ENCODE results near the gene SRRM4. TPM values are rescaled to one million over a fixed set of nuclear protein-coding genes. Genes with fewer than 3 reads are reported as not detected.

Gene SRRM4
- total and polyA plus RNA-seq, 4 donors, result not detected

- DNase-seq (ENCODE audit: low spot score), result no peak
- 79% methylated on average over 9 of the region's 9 CpGs for WGBS
- no peak for TF ChIP-seq NR2F2 (IDR thresholded peaks at IDR 0.05)
- TF ChIP-seq TAF1 (conservative IDR thresholded peaks at IDR 0.05), result no peak
- TF ChIP-seq ATF3 (IDR thresholded peaks at IDR 0.05), result no peak
- no peak for TF ChIP-seq ZBTB33 (IDR thresholded peaks at IDR 0.05)
- no peak for TF ChIP-seq HNF4G (IDR thresholded peaks at IDR 0.05)
- TF ChIP-seq RXRA (IDR thresholded peaks at IDR 0.05), result no peak
- TF ChIP-seq GABPA (IDR thresholded peaks at IDR 0.05 in 1 of 2, conservative IDR thresholded peaks at IDR 0.05 in 1 of 2), result no peak
- TF ChIP-seq, protein P1, sequence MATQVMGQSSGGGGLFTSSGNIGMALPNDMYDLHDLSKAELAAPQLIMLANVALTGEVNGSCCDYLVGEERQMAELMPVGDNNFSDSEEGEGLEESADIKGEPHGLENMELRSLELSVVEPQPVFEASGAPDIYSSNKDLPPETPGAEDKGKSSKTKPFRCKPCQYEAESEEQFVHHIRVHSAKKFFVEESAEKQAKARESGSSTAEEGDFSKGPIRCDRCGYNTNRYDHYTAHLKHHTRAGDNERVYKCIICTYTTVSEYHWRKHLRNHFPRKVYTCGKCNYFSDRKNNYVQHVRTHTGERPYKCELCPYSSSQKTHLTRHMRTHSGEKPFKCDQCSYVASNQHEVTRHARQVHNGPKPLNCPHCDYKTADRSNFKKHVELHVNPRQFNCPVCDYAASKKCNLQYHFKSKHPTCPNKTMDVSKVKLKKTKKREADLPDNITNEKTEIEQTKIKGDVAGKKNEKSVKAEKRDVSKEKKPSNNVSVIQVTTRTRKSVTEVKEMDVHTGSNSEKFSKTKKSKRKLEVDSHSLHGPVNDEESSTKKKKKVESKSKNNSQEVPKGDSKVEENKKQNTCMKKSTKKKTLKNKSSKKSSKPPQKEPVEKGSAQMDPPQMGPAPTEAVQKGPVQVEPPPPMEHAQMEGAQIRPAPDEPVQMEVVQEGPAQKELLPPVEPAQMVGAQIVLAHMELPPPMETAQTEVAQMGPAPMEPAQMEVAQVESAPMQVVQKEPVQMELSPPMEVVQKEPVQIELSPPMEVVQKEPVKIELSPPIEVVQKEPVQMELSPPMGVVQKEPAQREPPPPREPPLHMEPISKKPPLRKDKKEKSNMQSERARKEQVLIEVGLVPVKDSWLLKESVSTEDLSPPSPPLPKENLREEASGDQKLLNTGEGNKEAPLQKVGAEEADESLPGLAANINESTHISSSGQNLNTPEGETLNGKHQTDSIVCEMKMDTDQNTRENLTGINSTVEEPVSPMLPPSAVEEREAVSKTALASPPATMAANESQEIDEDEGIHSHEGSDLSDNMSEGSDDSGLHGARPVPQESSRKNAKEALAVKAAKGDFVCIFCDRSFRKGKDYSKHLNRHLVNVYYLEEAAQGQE (IDR thresholded peaks at IDR 0.05), result no peak
- TF ChIP-seq YY1 (IDR thresholded peaks at IDR 0.05), result no peak
- no peak for TF ChIP-seq RAD21 (IDR thresholded peaks at IDR 0.05)
- TF ChIP-seq EGR1 (IDR thresholded peaks at IDR 0.05; ENCODE audit: low read depth in 2 of 2), result no peak
- TF ChIP-seq SP1 (IDR thresholded peaks at IDR 0.05), result no peak
- no peak for TF ChIP-seq FOXA1 (IDR thresholded peaks at IDR 0.05)
- Histone ChIP-seq H3K27me3 (ENCODE audit: control insufficient read depth in 4 of 4, insufficient read depth in 4 of 4, low read length in 3 of 4) (peaks cover 0 to 2% (median under 1%) of the 10 kb centered on the region in 4 donors), H3K4me3 (ENCODE audit: low read depth in 1 of 3, low read length in 3 of 3) (no peak overlapping the region), H3K4me1 (ENCODE audit: control insufficient read depth in 4 of 4, insufficient read depth in 4 of 4, low read length in 3 of 4) (no peaks in the 10 kb centered on the region), H3K9me3 (ENCODE audit: control insufficient read depth in 4 of 4, low read length in 3 of 4) (no peaks in the 10 kb centered on the region), H3K27ac (ENCODE audit: low read depth in 1 of 2, low read length in 2 of 2) (no peak overlapping the region), H3K9ac (ENCODE audit: low read depth in 1 of 2, low read length in 2 of 2) (no peak overlapping the region), H3K36me3 (ENCODE audit: control insufficient read depth in 4 of 4, insufficient read depth in 3 of 4, low read depth in 1 of 4, low read length in 3 of 4) (no peaks in the 10 kb centered on the region)
Observed at GRCh38 chr12:119113496-119113986, 132.2 kb downstream of the SRRM4 start.

- no peaks in the 10 kb centered on the region for H3K4me1 ChIP-seq (ENCODE audit: control insufficient read depth in 4 of 4, insufficient read depth in 4 of 4, low read length in 3 of 4)
- no peaks in the 10 kb centered on the region for H3K9me3 ChIP-seq (ENCODE audit: control insufficient read depth in 4 of 4, low read length in 3 of 4)
- H3K9ac ChIP-seq (ENCODE audit: low read depth in 1 of 2, low read length in 2 of 2), result no peak overlapping the region
- no peak overlapping the region for H3K4me3 ChIP-seq (ENCODE audit: low read depth in 1 of 3, low read length in 3 of 3)
- H3K27ac ChIP-seq (ENCODE audit: low read depth in 1 of 2, low read length in 2 of 2), result no peak overlapping the region
- no peak for DNase-seq (ENCODE audit: low spot score)
- 82% methylated on average over 3 of the region's 3 CpGs for WGBS
- H3K27me3 ChIP-seq (ENCODE audit: control insufficient read depth in 4 of 4, insufficient read depth in 4 of 4, low read length in 3 of 4), result peaks cover 0 to 2% (median under 1%) of the 10 kb centered on the region in 4 donors
- H3K36me3 ChIP-seq (ENCODE audit: control insufficient read depth in 4 of 4, insufficient read depth in 3 of 4, low read depth in 1 of 4, low read length in 3 of 4), result no peaks in the 10 kb centered on the region
- no peak for TF ChIP-seq HNF4A (conservative IDR thresholded peaks at IDR 0.05)
- TF ChIP-seq SP1 (IDR thresholded peaks at IDR 0.05), result no peak
- TF ChIP-seq RXRA (IDR thresholded peaks at IDR 0.05), result no peak
- TF ChIP-seq, protein P1 (IDR thresholded peaks at IDR 0.05), result no peak
- no peak for TF ChIP-seq GABPA (IDR thresholded peaks at IDR 0.05 in 1 of 2, conservative IDR thresholded peaks at IDR 0.05 in 1 of 2)
- TF ChIP-seq RAD21 (IDR thresholded peaks at IDR 0.05), result no peak
- TF ChIP-seq TAF1 (conservative IDR thresholded peaks at IDR 0.05), result no peak
- no peak for TF ChIP-seq FOXA1 (IDR thresholded peaks at IDR 0.05)
- TF ChIP-seq, protein P2, sequence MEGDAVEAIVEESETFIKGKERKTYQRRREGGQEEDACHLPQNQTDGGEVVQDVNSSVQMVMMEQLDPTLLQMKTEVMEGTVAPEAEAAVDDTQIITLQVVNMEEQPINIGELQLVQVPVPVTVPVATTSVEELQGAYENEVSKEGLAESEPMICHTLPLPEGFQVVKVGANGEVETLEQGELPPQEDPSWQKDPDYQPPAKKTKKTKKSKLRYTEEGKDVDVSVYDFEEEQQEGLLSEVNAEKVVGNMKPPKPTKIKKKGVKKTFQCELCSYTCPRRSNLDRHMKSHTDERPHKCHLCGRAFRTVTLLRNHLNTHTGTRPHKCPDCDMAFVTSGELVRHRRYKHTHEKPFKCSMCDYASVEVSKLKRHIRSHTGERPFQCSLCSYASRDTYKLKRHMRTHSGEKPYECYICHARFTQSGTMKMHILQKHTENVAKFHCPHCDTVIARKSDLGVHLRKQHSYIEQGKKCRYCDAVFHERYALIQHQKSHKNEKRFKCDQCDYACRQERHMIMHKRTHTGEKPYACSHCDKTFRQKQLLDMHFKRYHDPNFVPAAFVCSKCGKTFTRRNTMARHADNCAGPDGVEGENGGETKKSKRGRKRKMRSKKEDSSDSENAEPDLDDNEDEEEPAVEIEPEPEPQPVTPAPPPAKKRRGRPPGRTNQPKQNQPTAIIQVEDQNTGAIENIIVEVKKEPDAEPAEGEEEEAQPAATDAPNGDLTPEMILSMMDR (IDR thresholded peaks at IDR 0.05; ENCODE audit: low read depth, low read length, missing input control), result no peak
- no peak for TF ChIP-seq YY1 (IDR thresholded peaks at IDR 0.05)
- TF ChIP-seq FOXA2 (IDR thresholded peaks at IDR 0.05), result no peak
- no peak for TF ChIP-seq ATF3 (IDR thresholded peaks at IDR 0.05)
- TF ChIP-seq NR2F2 (IDR thresholded peaks at IDR 0.05), result no peak
- TF ChIP-seq, protein P3, sequence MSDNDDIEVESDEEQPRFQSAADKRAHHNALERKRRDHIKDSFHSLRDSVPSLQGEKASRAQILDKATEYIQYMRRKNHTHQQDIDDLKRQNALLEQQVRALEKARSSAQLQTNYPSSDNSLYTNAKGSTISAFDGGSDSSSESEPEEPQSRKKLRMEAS (IDR thresholded peaks at IDR 0.05), result no peak
- TF ChIP-seq ZBTB33 (IDR thresholded peaks at IDR 0.05), result no peak
- no peak for TF ChIP-seq HNF4G (IDR thresholded peaks at IDR 0.05)
Observed at GRCh38 chr12:119114294-119114693, 133.0 kb downstream of the SRRM4 start.

Measured in liver (tissue), 9 donors.